NCI-H1105 (cell line): ENCODE data around the gene PARP11.
"Not testable (repeated sequence)": the region's sequence is repeated elsewhere in the genome, so short reads cannot be mapped to it uniquely, and the experiment has no call there.

Source experiments
- DNase-seq: peaks from one replicate; lab custom pipeline; 2025; lab: John Stamatoyannopoulos, UW

The PARP11 gene

DNA sequence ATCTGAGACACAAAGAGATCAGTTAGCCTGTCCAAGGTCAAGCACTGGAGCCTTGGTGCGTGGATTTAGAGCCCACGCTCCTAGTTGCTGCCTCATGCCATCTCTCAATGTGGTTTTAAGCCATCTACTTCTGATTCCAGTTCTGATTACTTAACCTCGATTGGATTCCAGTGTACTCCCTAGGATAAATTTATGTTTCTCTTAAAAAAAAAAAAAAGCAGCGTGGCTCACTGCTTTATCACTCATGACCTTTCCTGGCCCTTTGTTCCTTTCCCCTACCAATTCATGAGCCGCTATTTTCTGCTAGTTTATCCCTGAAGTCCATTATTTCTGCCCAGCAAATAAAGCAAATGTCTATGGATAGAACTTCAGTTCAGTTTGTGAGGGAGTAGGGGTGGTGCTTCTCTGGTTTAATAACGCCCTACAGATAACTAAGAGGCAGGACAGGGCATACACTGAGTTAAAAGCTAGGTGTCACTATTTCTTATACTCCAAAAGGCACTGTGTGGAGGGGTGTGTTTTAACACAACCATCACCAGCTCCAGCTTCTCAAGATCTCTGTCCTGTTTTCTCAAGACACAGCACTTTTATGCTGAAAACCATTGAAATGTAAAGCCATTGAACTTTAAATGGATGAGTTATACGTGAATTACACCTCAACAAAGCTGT, 9.8 kb upstream of the PARP11 start:
- no peak for DNase-seq

DNA sequence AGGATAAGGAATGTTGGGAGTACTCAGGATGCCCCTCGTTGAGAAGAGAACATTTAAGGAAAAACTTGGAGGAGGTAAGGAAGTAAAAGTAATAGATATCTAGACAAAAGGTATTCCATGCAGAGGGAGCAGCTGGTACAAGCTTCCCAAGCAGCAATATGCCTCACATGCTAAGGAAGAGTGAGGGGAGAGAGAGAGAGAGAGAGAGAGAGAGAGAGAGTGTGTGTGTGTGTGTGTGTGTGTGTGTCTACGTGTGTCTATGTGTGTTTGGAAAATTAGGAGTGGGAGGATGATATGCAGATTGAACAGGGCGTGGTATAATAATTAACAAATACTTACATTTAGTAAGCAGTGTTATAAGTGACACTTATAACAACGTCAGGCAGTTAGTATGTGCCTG, 9.2 kb upstream of the PARP11 start:
- DNase-seq, result no peak

DNA sequence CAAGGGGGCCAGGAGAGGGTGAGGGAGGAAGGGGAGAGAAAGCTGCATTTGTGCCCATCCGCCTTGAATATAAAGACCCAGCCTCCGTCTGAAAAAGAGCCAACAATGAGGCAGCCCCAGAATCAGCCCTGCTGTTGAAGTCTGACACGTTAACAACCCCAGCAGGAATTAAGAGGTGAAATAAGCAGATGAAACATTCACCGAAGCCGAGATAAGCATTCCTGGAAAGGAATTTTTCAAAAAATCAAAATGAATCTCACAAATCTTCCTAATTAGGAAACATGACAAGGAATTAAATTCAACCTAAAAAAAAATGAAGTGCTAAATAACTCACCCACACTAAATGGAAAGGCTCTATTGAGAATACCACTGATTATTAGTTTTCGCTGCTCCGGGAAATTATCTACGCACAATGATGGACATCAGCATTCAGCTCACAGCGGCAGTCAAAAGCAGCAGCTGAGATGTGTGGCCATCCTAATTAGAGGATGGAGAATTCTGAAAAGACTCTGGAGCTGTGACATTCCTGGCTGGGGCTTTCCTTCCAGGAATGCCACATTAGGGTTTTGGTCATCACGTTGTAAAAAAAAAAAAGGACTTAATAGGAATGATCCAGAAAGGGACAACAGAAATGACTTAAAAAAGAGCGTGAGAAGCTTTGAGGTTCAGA, 8.2 kb upstream of the PARP11 start:
- no peak for DNase-seq

GRCh38 chr12:3879846-3880245, 6.6 kb upstream of the PARP11 start:
- no peak for DNase-seq

DNA sequence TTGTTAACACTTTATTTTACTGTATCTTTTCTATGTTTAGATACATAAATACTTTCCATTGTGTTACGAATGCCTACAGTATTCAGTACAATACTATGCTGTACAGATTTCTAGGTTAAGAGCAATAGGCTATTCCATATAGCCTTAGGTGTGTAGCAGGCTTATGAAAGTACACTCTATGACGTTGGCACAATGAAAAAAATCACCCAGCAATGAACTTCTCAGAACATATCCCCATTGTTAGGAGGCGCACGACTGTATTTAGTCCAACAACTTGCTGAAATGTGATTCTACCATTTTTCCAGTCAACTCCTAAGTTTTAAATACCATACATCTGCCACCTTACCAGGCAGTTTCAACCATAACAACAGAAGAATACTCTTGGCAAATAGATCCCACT, 1.8 kb downstream of the PARP11 start:
- DNase-seq, result no peak

DNA sequence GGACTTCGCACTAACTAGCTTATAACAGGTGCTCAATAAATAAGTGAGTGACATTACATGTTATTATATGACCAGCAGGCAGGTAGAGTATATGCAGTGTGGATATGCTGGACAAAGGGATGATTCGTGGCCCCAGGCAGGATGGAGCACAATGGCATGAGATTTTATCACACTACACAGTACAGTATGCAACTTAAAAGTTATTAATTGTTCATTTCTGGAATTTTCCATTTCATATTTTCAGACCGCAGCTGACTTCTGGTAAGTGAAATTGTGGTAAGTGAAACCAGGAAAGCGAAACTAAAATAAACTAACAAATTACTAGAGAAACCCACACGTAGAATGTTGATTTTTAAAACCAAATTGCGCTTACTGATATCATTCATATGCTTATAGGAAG, 3.3 kb downstream of the PARP11 start:
- DNase-seq, result no peak

GRCh38 chr12:3869433-3869832, 3.8 kb downstream of the PARP11 start:
- no peak for DNase-seq

DNA sequence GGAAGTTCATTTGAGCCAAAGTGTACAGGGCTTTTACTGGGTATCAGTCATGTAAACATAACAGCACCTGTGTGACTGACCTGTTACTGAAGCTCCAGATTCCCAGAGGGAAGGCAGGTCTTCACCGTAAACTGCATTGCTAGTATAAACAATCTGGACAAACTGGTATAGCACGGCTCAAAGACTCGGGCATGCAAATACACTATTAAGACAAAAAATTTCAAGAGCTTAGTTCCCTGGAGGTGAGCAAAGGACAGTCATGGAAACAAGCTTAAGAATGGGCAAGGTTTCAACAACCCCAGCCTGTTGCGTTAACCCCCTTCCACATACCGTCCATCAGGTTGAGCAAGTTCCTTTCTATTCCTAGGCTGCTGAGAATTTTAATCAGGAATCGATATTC, 9.4 kb downstream of the PARP11 start:
- no peak for DNase-seq

DNA sequence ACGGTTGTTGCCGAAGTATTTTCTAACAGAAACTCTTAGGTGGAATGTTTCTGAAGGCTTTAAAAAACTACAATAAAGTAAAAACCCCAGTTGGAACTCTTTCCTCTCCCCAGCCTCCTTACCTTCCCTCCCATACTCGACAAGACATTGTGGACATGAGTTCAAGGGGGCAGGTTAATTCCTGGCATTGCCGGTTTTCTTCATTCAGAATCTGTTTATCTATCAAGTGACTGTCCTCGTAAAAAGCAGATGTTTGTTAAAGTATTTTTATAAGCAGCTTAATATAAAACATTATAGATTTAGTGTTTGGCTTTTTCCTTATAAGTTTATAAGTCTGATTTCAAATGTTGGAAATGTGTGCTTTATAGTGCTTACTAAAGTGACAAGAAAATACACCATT, 30.7 kb downstream of the PARP11 start:
- DNase-seq, result no peak

GRCh38 chr12:3841783-3842182, 31.4 kb downstream of the PARP11 start:
- no peak for DNase-seq

- DNase-seq, result not testable (repeated sequence)
Observed at GRCh38 chr12:3840833-3841232, 32.4 kb downstream of the PARP11 start.

DNA sequence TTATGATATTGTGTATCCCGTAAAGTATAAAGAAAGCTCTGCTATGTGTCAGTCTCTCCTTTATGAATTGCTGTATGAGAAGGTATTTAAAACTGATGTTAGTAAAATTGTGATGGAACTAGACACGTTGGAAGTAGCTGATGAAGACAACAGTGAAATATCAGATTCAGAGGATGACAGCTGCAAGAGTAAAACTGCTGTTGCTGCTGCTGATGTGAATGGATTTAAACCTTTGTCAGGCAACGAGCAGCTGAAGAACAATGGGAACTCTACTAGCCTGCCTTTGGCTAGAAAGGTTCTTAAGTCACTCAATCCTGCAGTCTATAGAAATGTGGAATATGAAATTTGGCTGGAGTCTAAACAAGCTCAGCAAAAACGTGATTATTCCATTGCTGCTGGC, 33.5 kb downstream of the PARP11 start:
- DNase-seq, result not testable (repeated sequence)

DNA sequence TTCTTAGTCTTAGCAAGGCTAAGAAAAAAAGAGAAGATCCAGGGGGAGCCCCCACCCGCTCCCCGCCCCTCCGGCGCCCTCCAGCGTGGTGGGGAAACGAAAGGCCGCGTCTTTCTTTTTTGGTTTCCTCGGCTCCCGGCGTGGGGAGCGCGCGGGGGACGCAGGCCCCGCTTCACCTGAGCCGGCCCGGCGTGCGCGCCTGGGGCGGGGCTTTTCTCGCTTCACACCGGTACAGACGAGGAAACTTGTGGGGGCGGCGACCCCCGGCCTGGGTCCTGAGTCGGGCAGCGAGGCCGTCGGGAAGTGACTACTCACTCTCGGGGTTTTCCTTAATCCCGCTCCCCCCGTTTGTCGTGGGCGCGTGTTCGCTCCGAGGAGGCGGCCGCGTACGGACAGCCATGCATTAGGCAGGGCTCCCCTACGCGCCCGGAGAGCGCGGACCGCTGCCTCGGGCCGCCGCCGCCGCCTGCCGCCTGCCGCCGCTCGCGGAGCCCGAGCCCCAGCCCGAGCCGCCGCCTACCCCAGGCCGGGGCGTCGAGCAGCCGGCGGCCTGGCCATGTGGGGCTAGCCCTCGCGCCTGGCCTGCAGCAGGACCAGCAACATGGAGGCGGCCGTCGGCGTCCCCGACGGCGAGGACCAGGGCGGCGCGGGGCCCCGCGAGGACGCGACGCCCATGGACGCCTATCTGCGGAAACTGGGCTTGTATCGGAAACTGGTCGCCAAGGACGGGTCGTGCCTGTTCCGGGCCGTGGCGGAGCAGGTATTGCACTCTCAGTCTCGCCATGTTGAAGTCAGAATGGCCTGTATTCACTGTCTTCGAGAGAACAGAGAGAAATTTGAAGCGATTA, 34.3 kb downstream of the PARP11 start:
- DNase-seq, result not testable (repeated sequence)

GRCh38 chr12:3838076-3838475, 35.1 kb downstream of the PARP11 start:
- DNase-seq, result no peak

DNA sequence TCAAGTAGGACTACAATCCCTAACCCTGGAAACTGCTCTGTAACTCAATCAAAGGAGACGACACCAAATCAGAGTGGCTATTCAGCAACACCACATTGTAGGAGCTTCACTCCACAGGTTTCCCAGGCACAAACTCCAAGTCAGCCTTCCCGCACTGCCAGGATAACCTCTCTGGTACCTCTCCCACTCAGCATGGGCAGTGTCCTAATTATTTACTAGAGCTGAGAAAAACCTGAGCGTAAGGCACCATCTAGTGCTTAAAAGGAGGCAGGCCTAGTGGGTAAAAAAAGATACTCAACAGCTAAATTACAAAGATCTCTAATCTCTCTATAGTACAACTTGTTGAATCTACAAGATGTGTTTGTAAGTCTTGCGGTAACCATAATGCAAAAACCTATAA, 36.1 kb downstream of the PARP11 start:
- no peak for DNase-seq

DNA sequence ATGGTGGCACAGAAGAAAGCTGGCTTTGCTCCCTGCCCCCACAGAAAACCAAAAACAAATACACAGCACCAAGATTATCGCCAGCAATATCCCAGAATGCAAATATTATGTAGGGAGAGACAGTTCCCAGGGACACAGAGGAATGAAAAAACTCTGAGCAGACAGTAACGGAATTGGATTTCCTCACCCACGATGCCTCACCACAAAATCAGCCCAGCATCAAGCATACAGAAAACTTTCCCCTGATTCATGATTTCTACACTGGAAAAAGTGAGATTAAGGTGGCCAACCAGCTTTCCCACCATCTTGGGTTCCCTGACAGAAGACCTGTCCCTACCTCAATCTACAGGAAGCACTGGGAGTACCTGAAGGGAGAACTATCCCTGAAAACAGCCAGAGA, 36.6 kb downstream of the PARP11 start:
- DNase-seq, result no peak

GRCh38 chr12:3835914-3836313, 37.3 kb downstream of the PARP11 start:
- DNase-seq, result no peak

DNA sequence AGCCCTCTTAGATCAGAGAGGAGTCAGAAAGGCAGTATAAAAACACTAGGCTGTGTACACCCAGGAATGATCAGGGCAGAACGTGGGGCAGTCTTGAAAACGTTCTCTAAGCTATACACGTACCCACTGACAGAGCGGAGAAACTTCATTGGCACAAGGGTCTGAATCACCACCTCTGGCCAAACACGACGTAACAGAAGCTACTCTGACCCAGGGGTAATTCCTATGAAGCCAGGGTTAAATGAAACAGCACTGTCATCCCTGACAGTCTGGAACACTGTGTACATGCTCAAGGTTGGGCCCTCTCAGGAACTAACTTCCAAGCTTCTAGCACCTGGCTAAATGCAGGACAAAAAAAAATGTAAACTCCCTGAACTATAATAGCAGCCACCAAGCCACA, 38.4 kb downstream of the PARP11 start:
- DNase-seq, result no peak

DNA sequence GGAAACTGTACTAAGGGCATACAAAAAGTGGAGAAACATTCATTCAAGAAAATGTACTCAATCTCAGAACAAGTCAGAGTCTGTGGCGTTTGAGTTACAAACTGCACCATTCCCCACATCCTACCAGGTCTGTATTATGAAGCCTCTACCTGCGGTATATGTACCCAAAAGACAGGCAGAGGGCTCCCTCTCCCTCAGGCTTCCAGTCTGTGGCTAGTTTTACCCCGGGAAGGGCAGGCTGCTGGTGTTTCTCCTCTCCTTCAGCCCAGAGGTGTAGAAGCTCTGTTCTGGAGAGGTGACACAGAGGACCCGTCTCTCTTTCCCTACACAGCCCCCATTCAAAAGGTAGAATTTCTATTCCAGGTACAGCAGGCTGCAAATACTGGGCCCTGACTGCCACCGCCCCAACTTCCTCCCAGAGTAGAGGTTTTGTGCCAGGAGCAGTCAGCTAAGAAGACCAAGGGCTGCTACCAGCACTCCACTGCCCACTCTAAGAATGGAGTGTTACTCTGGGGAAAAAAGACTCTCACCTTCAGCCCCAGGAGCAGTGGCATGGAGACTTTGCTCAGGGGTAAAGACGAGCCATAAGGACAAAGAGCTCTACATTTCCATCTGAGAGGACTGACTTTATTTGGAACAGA, 39.4 kb downstream of the PARP11 start:
- DNase-seq, result no peak

DNA sequence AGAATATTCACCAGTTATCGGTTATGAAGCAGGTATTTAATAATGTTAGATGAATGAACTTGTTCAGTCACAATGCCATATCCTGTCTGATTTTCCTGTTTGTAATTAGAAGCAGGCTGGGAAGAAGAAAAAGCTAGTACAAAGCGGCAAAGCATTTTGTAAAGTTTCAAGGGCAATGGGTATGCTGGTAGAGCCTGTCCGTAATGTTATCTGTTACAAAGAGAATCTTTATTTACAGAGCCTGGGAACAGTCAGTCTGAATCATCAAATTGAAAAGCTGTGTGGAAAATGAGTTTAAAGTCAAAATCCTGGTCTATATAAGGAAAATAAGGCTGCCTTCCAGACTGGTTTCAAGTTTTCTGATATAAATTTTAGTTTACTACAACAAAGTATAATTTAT, 40.5 kb downstream of the PARP11 start:
- no peak for DNase-seq

- no peak for DNase-seq
Observed at GRCh38 chr12:3828888-3829287, 44.3 kb downstream of the PARP11 start.

DNA sequence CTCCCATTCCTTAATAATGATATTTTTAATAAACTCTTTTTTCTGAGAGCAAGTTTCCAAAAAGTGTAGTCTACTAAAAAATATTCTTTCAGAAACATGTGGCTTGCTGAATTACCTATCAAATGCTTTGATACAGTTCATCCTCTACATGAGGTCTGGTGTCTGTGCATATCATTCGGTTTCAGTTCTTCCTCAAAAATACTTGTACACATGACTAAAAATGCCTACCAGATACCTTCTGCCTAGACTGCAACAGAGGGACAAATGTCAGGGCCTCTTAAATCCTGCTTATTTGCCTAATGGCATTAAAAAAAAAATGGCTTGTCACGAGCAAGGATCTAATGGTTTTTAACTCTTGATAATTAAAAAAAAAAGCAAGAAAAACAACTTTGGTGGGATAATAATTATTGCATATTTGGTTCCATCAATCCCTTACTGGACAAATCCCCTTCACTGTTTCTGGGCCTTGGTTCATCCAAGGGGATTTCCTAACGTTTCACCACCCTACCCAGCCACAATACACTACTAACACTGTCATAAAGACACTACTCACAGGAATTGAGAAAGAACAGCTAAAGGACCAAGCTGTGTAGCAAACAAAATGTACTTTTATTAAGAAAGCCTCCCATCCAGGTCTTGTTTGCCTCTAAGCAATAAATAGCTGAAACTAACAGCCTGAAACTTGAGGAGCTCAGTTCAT, 45.7 kb downstream of the PARP11 start:
- DNase-seq, result no peak
